Stomach (tissue), 4 donors: Measurements from ENCODE around the gene FAM13B.

ENCODE experiments used
- CTCF ChIP-seq, 7 experiments: fragments of 450-650 bp in 4 of 7; fragments of 200-600 bp in 3 of 7; sonication (generic) in 3 of 7; IDR thresholded peaks; one replicate each; pipeline ENCODE4 v1.5.1; 2016 to 2019; ENCODE audit warnings: antibody characterized with exemption in 7 of 7, control low read depth in 2 of 7, mild to moderate bottlenecking in 1 of 7
- EP300 ChIP-seq: sonication (generic); formaldehyde crosslinking; IDR thresholded peaks from one replicate; pipeline ENCODE4 v1.6.1; 2017; ENCODE audit warnings: antibody characterized with exemption
- POLR2A ChIP-seq, 4 donors: fragments of 450-650 bp; IDR thresholded peaks; one replicate each; pipeline ENCODE4 v1.6.1; 2016; ENCODE audit warnings: antibody characterized with exemption in 4 of 4, control low read depth in 2 of 4, mild to moderate bottlenecking in 1 of 4, moderate library complexity in 1 of 4

GRCh38 chr5:137995749-137996128 is 37.1 kb downstream of the FAM13B start:
- TF ChIP-seq CTCF (IDR thresholded peaks at IDR 0.05) (no peak), EP300 (no peak), POLR2A (IDR thresholded peaks at IDR 0.05) (no peak)
